ENCODE data around the gene RAPGEF2.
A peak's percentile ranks its signal among the peaks of the same experiment; 100 is the strongest.

The RAPGEF2 gene

GRCh38 chr4:159141193-159141592, 38.3 kb downstream of the RAPGEF2 start:
- H2AFZ ChIP-seq (ENCODE audit: low read depth, low read length): no peak overlapping the region
- no peak overlapping the region for H3K27ac ChIP-seq (ENCODE audit: low read length, poor library complexity, severe bottlenecking)
- no peak overlapping the region for H3K4me2 ChIP-seq (ENCODE audit: low read length, poor library complexity, severe bottlenecking)
- H3K4me3 ChIP-seq (ENCODE audit: insufficient read depth in 1 of 2, low read depth in 1 of 2, low read length in 2 of 2): no peak overlapping the region
- H3K14ac ChIP-seq (ENCODE audit: low read length in 2 of 2): no peak overlapping the region
- peak; percentile 60 for DNase-seq
- no peak overlapping the region for H2BK120ac ChIP-seq (ENCODE audit: low read depth, low read length)
- H3K23ac ChIP-seq (ENCODE audit: low read length in 2 of 2): no peak overlapping the region
- H2BK15ac ChIP-seq (ENCODE audit: low read depth, poor library complexity, severe bottlenecking): no peak overlapping the region
- 54% methylated on average over 3 of the region's 4 CpGs for WGBS
- H2BK5ac ChIP-seq (ENCODE audit: low read depth, low read length, poor library complexity, severe bottlenecking): no peak overlapping the region
- no peak overlapping the region for H3K18ac ChIP-seq (ENCODE audit: low read depth in 1 of 2, low read length in 2 of 2)
- no peak overlapping the region for H3K4ac ChIP-seq (ENCODE audit: low read depth in 1 of 2, low read length in 2 of 2)
- H3K9me3 ChIP-seq (ENCODE audit: control insufficient read depth, low read length): no peaks in the 10 kb centered on the region
- peaks cover 4% of the 10 kb centered on the region for H3K4me1 ChIP-seq (ENCODE audit: control insufficient read depth, insufficient read depth, low read depth, low read length)
- no peak overlapping the region for H3K9ac ChIP-seq (ENCODE audit: low read length)
- H3K27me3 ChIP-seq (ENCODE audit: control insufficient read depth in 1 of 2, insufficient read depth in 1 of 2, low read length in 2 of 2): no peaks in the 10 kb centered on the region
- H2AK5ac ChIP-seq (ENCODE audit: low read length, severe bottlenecking): no peak overlapping the region
- H3K36me3 ChIP-seq (ENCODE audit: control insufficient read depth in 1 of 2, insufficient read depth in 2 of 2, low read depth in 1 of 2, low read length in 2 of 2): no peaks in the 10 kb centered on the region
- H2BK12ac ChIP-seq (ENCODE audit: low read length in 2 of 2): no peak overlapping the region
- H4K91ac ChIP-seq (ENCODE audit: low read length): no peak overlapping the region
- H3K79me1 ChIP-seq (replicated peaks; ENCODE audit: low read length, poor library complexity, severe bottlenecking): peaks cover 17% of the 10 kb centered on the region
- no peak overlapping the region for H4K8ac ChIP-seq (ENCODE audit: low read length)

DNA sequence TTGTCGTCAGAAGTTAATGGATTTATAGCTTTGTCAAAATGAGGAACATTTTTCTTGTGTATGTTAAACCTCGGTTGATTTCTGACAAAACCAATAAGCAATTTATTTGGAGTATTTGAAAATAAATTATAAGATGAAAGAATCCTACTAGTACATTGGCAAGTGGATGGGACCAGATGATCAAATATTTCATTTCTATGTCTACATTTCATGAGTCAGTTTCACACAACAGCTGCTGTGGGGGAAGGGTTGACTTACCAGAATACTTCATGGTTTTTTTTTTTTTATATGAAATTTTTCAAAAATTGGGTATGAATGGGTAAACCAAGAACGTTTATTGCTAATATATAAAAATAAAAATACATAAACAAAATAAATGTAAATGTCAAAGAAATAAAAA, 39.4 kb downstream of the RAPGEF2 start:
- Histone ChIP-seq H3K27me3 (ENCODE audit: control insufficient read depth in 1 of 2, insufficient read depth in 1 of 2, low read length in 2 of 2) (no peaks in the 10 kb centered on the region), H2BK12ac (ENCODE audit: low read length in 2 of 2) (no peak overlapping the region), H3K4me3 (ENCODE audit: insufficient read depth in 1 of 2, low read depth in 1 of 2, low read length in 2 of 2) (no peak overlapping the region), H2AK5ac (ENCODE audit: low read length, severe bottlenecking) (no peak overlapping the region), H4K91ac (ENCODE audit: low read length) (no peak overlapping the region), H3K27ac (ENCODE audit: low read length, poor library complexity, severe bottlenecking) (no peak overlapping the region), H2BK120ac (ENCODE audit: low read depth, low read length) (no peak overlapping the region), H2AFZ (ENCODE audit: low read depth, low read length) (no peak overlapping the region), H2BK5ac (ENCODE audit: low read depth, low read length, poor library complexity, severe bottlenecking) (no peak overlapping the region), H3K18ac (ENCODE audit: low read depth in 1 of 2, low read length in 2 of 2) (no peak overlapping the region), H3K23ac (ENCODE audit: low read length in 2 of 2) (no peak overlapping the region), H2BK15ac (ENCODE audit: low read depth, poor library complexity, severe bottlenecking) (no peak overlapping the region), H3K4ac (ENCODE audit: low read depth in 1 of 2, low read length in 2 of 2) (no peak overlapping the region), H3K9ac (ENCODE audit: low read length) (no peak overlapping the region), H3K4me2 (ENCODE audit: low read length, poor library complexity, severe bottlenecking) (no peak overlapping the region), H4K8ac (ENCODE audit: low read length) (no peak overlapping the region), H3K79me1 (replicated peaks; ENCODE audit: low read length, poor library complexity, severe bottlenecking) (peaks cover 15% of the 10 kb centered on the region), H3K4me1 (ENCODE audit: control insufficient read depth, insufficient read depth, low read depth, low read length) (peaks cover 2% of the 10 kb centered on the region), H3K9me3 (ENCODE audit: control insufficient read depth, low read length) (no peaks in the 10 kb centered on the region), H3K36me3 (ENCODE audit: control insufficient read depth in 1 of 2, insufficient read depth in 2 of 2, low read depth in 1 of 2, low read length in 2 of 2) (no peaks in the 10 kb centered on the region), H3K14ac (ENCODE audit: low read length in 2 of 2) (no peak overlapping the region)
- no peak for DNase-seq
- WGBS: no CpG with 5 or more reads among the region's 3 CpGs

DNA sequence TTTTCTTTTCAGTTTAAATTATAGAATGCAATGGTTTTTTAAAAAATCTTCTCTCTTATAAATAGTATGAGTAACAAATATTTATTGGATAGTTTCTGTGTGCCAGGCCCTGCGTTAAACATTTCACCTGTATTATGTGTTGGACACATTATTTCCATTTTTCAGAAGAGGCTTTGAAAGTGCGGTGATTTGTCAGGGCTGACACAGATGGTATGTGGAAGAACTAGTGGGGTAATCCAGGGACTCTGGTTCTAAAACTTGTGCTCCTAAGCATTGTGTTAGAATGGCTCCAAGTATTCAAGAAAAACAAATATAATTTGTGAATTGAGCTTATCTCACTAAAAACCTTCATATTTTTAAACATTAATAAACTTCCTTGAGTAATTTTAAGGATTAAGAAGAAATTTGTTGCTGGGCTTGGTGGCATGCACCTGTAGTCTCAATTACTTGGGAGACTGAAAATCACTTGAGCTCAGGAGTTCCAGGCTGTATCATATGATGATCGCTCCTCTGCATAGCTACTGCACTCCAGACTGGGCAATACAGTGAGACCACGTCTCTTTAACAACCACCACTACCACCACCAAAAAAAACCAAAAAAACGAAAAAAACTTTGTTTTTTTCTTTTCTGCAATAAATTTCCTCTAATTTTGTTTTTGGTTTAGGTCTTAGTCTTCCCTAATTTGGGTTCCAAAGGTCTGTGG, 40.0 kb downstream of the RAPGEF2 start:
- H3K9me3 ChIP-seq (ENCODE audit: control insufficient read depth, low read length): no peaks in the 10 kb centered on the region
- WGBS: 96% methylated on average over 4 of the region's 5 CpGs

GRCh38 chr4:159143687-159144086, 40.8 kb downstream of the RAPGEF2 start:
- Histone ChIP-seq H3K36me3 (ENCODE audit: control insufficient read depth in 1 of 2, insufficient read depth in 2 of 2, low read depth in 1 of 2, low read length in 2 of 2) (no peaks in the 10 kb centered on the region), H3K23ac (ENCODE audit: low read length in 2 of 2) (no peak overlapping the region), H3K14ac (ENCODE audit: low read length in 2 of 2) (no peak overlapping the region), H2BK15ac (ENCODE audit: low read depth, poor library complexity, severe bottlenecking) (no peak overlapping the region), H4K91ac (ENCODE audit: low read length) (no peak overlapping the region), H3K27me3 (ENCODE audit: control insufficient read depth in 1 of 2, insufficient read depth in 1 of 2, low read length in 2 of 2) (no peaks in the 10 kb centered on the region), H3K27ac (ENCODE audit: low read length, poor library complexity, severe bottlenecking) (no peak overlapping the region), H2BK120ac (ENCODE audit: low read depth, low read length) (no peak overlapping the region), H4K8ac (ENCODE audit: low read length) (no peak overlapping the region), H3K4me1 (ENCODE audit: control insufficient read depth, insufficient read depth, low read depth, low read length) (peaks cover 2% of the 10 kb centered on the region), H3K79me1 (replicated peaks; ENCODE audit: low read length, poor library complexity, severe bottlenecking) (peaks cover 14% of the 10 kb centered on the region), H3K18ac (ENCODE audit: low read depth in 1 of 2, low read length in 2 of 2) (no peak overlapping the region), H2AFZ (ENCODE audit: low read depth, low read length) (no peak overlapping the region), H2AK5ac (ENCODE audit: low read length, severe bottlenecking) (no peak overlapping the region), H3K9me3 (ENCODE audit: control insufficient read depth, low read length) (no peaks in the 10 kb centered on the region), H3K4ac (ENCODE audit: low read depth in 1 of 2, low read length in 2 of 2) (no peak overlapping the region), H2BK12ac (ENCODE audit: low read length in 2 of 2) (no peak overlapping the region), H3K4me2 (ENCODE audit: low read length, poor library complexity, severe bottlenecking) (no peak overlapping the region), H2BK5ac (ENCODE audit: low read depth, low read length, poor library complexity, severe bottlenecking) (no peak overlapping the region), H3K4me3 (ENCODE audit: insufficient read depth in 1 of 2, low read depth in 1 of 2, low read length in 2 of 2) (no peak overlapping the region), H3K9ac (ENCODE audit: low read length) (no peak overlapping the region)
- DNase-seq: no peak
- 88% methylated on average over 2 of the region's 3 CpGs for WGBS

More for the DNA sequence above, 40.0 kb downstream of the RAPGEF2 start:
- Histone ChIP-seq H2AFZ (ENCODE audit: low read depth, low read length) (no peak overlapping the region), H3K4me1 (ENCODE audit: control insufficient read depth, insufficient read depth, low read depth, low read length) (peaks cover 2% of the 10 kb centered on the region), H2BK120ac (ENCODE audit: low read depth, low read length) (no peak overlapping the region), H3K9ac (ENCODE audit: low read length) (no peak overlapping the region), H3K27ac (ENCODE audit: low read length, poor library complexity, severe bottlenecking) (no peak overlapping the region), H2AK5ac (ENCODE audit: low read length, severe bottlenecking) (no peak overlapping the region), H3K14ac (ENCODE audit: low read length in 2 of 2) (no peak overlapping the region), H3K18ac (ENCODE audit: low read depth in 1 of 2, low read length in 2 of 2) (no peak overlapping the region), H2BK12ac (ENCODE audit: low read length in 2 of 2) (no peak overlapping the region), H3K4me3 (ENCODE audit: insufficient read depth in 1 of 2, low read depth in 1 of 2, low read length in 2 of 2) (no peak overlapping the region), H3K79me1 (replicated peaks; ENCODE audit: low read length, poor library complexity, severe bottlenecking) (peaks cover 14% of the 10 kb centered on the region), H3K4me2 (ENCODE audit: low read length, poor library complexity, severe bottlenecking) (no peak overlapping the region), H4K91ac (ENCODE audit: low read length) (no peak overlapping the region), H2BK5ac (ENCODE audit: low read depth, low read length, poor library complexity, severe bottlenecking) (no peak overlapping the region), H3K27me3 (ENCODE audit: control insufficient read depth in 1 of 2, insufficient read depth in 1 of 2, low read length in 2 of 2) (no peaks in the 10 kb centered on the region), H2BK15ac (ENCODE audit: low read depth, poor library complexity, severe bottlenecking) (no peak overlapping the region), H4K8ac (ENCODE audit: low read length) (no peak overlapping the region), H3K4ac (ENCODE audit: low read depth in 1 of 2, low read length in 2 of 2) (no peak overlapping the region), H3K23ac (ENCODE audit: low read length in 2 of 2) (no peak overlapping the region), H3K36me3 (ENCODE audit: control insufficient read depth in 1 of 2, insufficient read depth in 2 of 2, low read depth in 1 of 2, low read length in 2 of 2) (no peaks in the 10 kb centered on the region)
- no peak for DNase-seq

Data from mesenchymal stem cell (in vitro differentiated cells and primary cell).